Fibroblast of skin of abdomen (primary cell): ENCODE data around the gene MEI1.
A peak's percentile ranks its signal among the peaks of the same experiment; 100 is the strongest.

ENCODE experiments used
- DNase-seq: peaks from one replicate; pipeline ENCODE4 v3.0.0-alpha.2; 2013

Gene MEI1

GRCh38 chr22:41745968-41746367 lies 46.7 kb downstream of the MEI1 start:
- no peak for DNase-seq

- peak; percentile 70 for DNase-seq
These were observed 47.5 kb downstream of the MEI1 start for GRCh38 chr22:41746567-41747400.

- no peak for DNase-seq
These were observed 53.0 kb downstream of the MEI1 start for GRCh38 chr22:41752011-41752970.

- DNase-seq, result no peak
These were observed 54.7 kb downstream of the MEI1 start for GRCh38 chr22:41753984-41754383.

- no peak for DNase-seq
These were observed 58.2 kb downstream of the MEI1 start for GRCh38 chr22:41757502-41757901.

- no peak for DNase-seq
These were observed 58.9 kb downstream of the MEI1 start for GRCh38 chr22:41758231-41758630.

GRCh38 chr22:41762980-41763779 lies 63.9 kb downstream of the MEI1 start:
- DNase-seq, result no peak

GRCh38 chr22:41766476-41766875 lies 67.2 kb downstream of the MEI1 start:
- DNase-seq, result no peak

- DNase-seq, result peak; percentile 31
These were observed 69.1 kb downstream of the MEI1 start for GRCh38 chr22:41768430-41768829.

- no peak for DNase-seq
These were observed 71.6 kb downstream of the MEI1 start for GRCh38 chr22:41770715-41771468.

- DNase-seq, result no peak
These were observed 72.9 kb downstream of the MEI1 start for GRCh38 chr22:41772198-41772597.

- DNase-seq, result no peak
These were observed 73.3 kb downstream of the MEI1 start for GRCh38 chr22:41772645-41773044.

GRCh38 chr22:41775338-41775737 lies 76.0 kb downstream of the MEI1 start:
- no peak for DNase-seq

- no peak for DNase-seq
These were observed 76.7 kb downstream of the MEI1 start for GRCh38 chr22:41775976-41776375.

GRCh38 chr22:41776381-41776780 lies 77.1 kb downstream of the MEI1 start:
- no peak for DNase-seq

- DNase-seq, result no peak
These were observed 78.6 kb downstream of the MEI1 start for GRCh38 chr22:41777749-41778425.

GRCh38 chr22:41779929-41780505 lies 80.7 kb downstream of the MEI1 start:
- no peak for DNase-seq

- peak; percentile 32 for DNase-seq
These were observed 81.6 kb downstream of the MEI1 start for GRCh38 chr22:41780746-41781505.

GRCh38 chr22:41781507-41781906 lies 82.2 kb downstream of the MEI1 start:
- DNase-seq, result no peak

GRCh38 chr22:41782316-41782715 lies 83.0 kb downstream of the MEI1 start:
- DNase-seq, result no peak
